Activated T-helper 1 cell treated with anti-CD3 and anti-CD28 coated beads, Interleukin-12 subunit alpha, Interleukin-12 subunit beta, Interleukin-2, Interleukin-4 antibody, amounts not matched to agents 30 ng/mL and 10 ng/mL and 1 ng/mL, durations not matched to agents 14 hours and 24 hours and 36 hours (primary cell): ENCODE results near the gene ANO3. TPM values are rescaled to one million over a fixed set of nuclear protein-coding genes. Genes with fewer than 3 reads are reported as not detected.

Experiments used
- DNase-seq: peaks from one replicate; pipeline ENCODE4 v3.0.0; 2021; ENCODE audit warnings: low spot score
- H3K27ac Mint-ChIP-seq: one replicate; pipeline ENCODE4 v1.8.0; 2021; ENCODE audit warnings: mild to moderate bottlenecking, mixed read lengths
- H3K27me3 Mint-ChIP-seq: one replicate; pipeline ENCODE4 v1.8.0; 2022; ENCODE audit warnings: mild to moderate bottlenecking, moderate library complexity, mixed read lengths; ENCODE audit not compliant: insufficient read depth
- H3K36me3 Mint-ChIP-seq: one replicate; pipeline ENCODE4 v1.8.0; 2021; ENCODE audit warnings: low read depth, mixed read lengths
- H3K4me1 Mint-ChIP-seq: one replicate; pipeline ENCODE4 v1.8.0; 2021; ENCODE audit warnings: low read depth, mixed read lengths
- H3K4me3 Mint-ChIP-seq: one replicate; pipeline ENCODE4 v1.8.0; 2021; ENCODE audit warnings: mild to moderate bottlenecking, moderate library complexity, mixed read lengths
- H3K9me3 Mint-ChIP-seq: one replicate; pipeline ENCODE4 v1.8.0; 2021; ENCODE audit warnings: mixed read lengths
- intact Hi-C: fragments of 100-400 bp; cut with micrococcal nuclease; formaldehyde crosslinking; loops from one replicate; pipeline ENCODE4 v1.15.1; 2024
- total RNA-seq: library from RNA; stranded (reverse); gene quantifications from 2 replicates; pipeline ENCODE4 v1.2.3, GENCODE V29; 2022

Gene ANO3
- total RNA-seq, 1 donor from 2014 or later = not detected

GRCh38 chr11:26537341-26537740 lies 205.4 kb downstream of the ANO3 start:
- H3K36me3 Mint-ChIP-seq = no peaks in the 10 kb centered on the region
- no peaks in the 10 kb centered on the region for H3K27me3 Mint-ChIP-seq
- H3K9me3 Mint-ChIP-seq = peaks cover 12% of the 10 kb centered on the region
- H3K4me3 Mint-ChIP-seq = no peak overlapping the region
- DNase-seq = no peak
- no peaks in the 10 kb centered on the region for H3K4me1 Mint-ChIP-seq
- no peak overlapping the region for H3K27ac Mint-ChIP-seq
- intact Hi-C loops = no loop called here

GRCh38 chr11:26539517-26539916 lies 207.6 kb downstream of the ANO3 start:
- Mint-ChIP-seq H3K36me3 (no peaks in the 10 kb centered on the region), H3K4me3 (no peak overlapping the region), H3K4me1 (no peaks in the 10 kb centered on the region), H3K27ac (no peak overlapping the region), H3K27me3 (no peaks in the 10 kb centered on the region), H3K9me3 (peaks cover 12% of the 10 kb centered on the region)
- intact Hi-C loops = no loop called here
- no peak for DNase-seq

GRCh38 chr11:26541870-26542269 lies 209.9 kb downstream of the ANO3 start:
- H3K9me3 Mint-ChIP-seq = peaks cover 12% of the 10 kb centered on the region
- H3K4me1 Mint-ChIP-seq = no peaks in the 10 kb centered on the region
- no peak overlapping the region for H3K27ac Mint-ChIP-seq
- no peaks in the 10 kb centered on the region for H3K27me3 Mint-ChIP-seq
- H3K4me3 Mint-ChIP-seq = no peak overlapping the region
- intact Hi-C loops = no loop called here
- no peaks in the 10 kb centered on the region for H3K36me3 Mint-ChIP-seq
- DNase-seq = no peak

GRCh38 chr11:26549176-26549575 lies 217.2 kb downstream of the ANO3 start:
- H3K9me3 Mint-ChIP-seq = no peaks in the 10 kb centered on the region
- no peak for DNase-seq
- intact Hi-C loops = no loop called here
- H3K4me1 Mint-ChIP-seq = no peaks in the 10 kb centered on the region
- H3K27me3 Mint-ChIP-seq = no peaks in the 10 kb centered on the region
- H3K27ac Mint-ChIP-seq = no peak overlapping the region
- H3K4me3 Mint-ChIP-seq = no peak overlapping the region
- H3K36me3 Mint-ChIP-seq = no peaks in the 10 kb centered on the region

- Mint-ChIP-seq H3K4me1 (no peaks in the 10 kb centered on the region), H3K4me3 (no peak overlapping the region), H3K9me3 (no peaks in the 10 kb centered on the region), H3K36me3 (no peaks in the 10 kb centered on the region), H3K27ac (no peak overlapping the region), H3K27me3 (no peaks in the 10 kb centered on the region)
- no peak for DNase-seq
- intact Hi-C loops = no loop called here
These were observed 218.1 kb downstream of the ANO3 start for GRCh38 chr11:26550022-26550421.

- H3K4me1 Mint-ChIP-seq = no peaks in the 10 kb centered on the region
- DNase-seq = no peak
- H3K27ac Mint-ChIP-seq = no peak overlapping the region
- no peaks in the 10 kb centered on the region for H3K27me3 Mint-ChIP-seq
- no peaks in the 10 kb centered on the region for H3K9me3 Mint-ChIP-seq
- no peak overlapping the region for H3K4me3 Mint-ChIP-seq
- H3K36me3 Mint-ChIP-seq = no peaks in the 10 kb centered on the region
- intact Hi-C loops = no loop called here
These were observed 219.4 kb downstream of the ANO3 start for GRCh38 chr11:26551186-26551801.

- intact Hi-C loops = no loop called here
- no peaks in the 10 kb centered on the region for H3K9me3 Mint-ChIP-seq
- no peak for DNase-seq
- no peak overlapping the region for H3K27ac Mint-ChIP-seq
- H3K4me1 Mint-ChIP-seq = no peaks in the 10 kb centered on the region
- H3K27me3 Mint-ChIP-seq = no peaks in the 10 kb centered on the region
- no peak overlapping the region for H3K4me3 Mint-ChIP-seq
- H3K36me3 Mint-ChIP-seq = no peaks in the 10 kb centered on the region
These were observed 221.3 kb downstream of the ANO3 start for GRCh38 chr11:26553182-26553581.

- Mint-ChIP-seq H3K9me3 (no peaks in the 10 kb centered on the region), H3K27me3 (no peaks in the 10 kb centered on the region), H3K27ac (no peak overlapping the region), H3K36me3 (no peaks in the 10 kb centered on the region), H3K4me3 (no peak overlapping the region), H3K4me1 (no peaks in the 10 kb centered on the region)
- intact Hi-C loops = no loop called here
- no peak for DNase-seq
These were observed 222.5 kb downstream of the ANO3 start for GRCh38 chr11:26554455-26554854.

GRCh38 chr11:26556582-26556981 lies 224.7 kb downstream of the ANO3 start:
- Mint-ChIP-seq H3K27me3 (no peaks in the 10 kb centered on the region), H3K36me3 (no peaks in the 10 kb centered on the region), H3K4me1 (no peaks in the 10 kb centered on the region), H3K9me3 (no peaks in the 10 kb centered on the region), H3K4me3 (no peak overlapping the region), H3K27ac (no peak overlapping the region)
- intact Hi-C loops = no loop called here
- no peak for DNase-seq

- Mint-ChIP-seq H3K27me3 (no peaks in the 10 kb centered on the region), H3K4me3 (no peak overlapping the region), H3K27ac (no peak overlapping the region), H3K4me1 (no peaks in the 10 kb centered on the region), H3K9me3 (no peaks in the 10 kb centered on the region), H3K36me3 (no peaks in the 10 kb centered on the region)
- DNase-seq = no peak
- intact Hi-C loops = no loop called here
These were observed 225.7 kb downstream of the ANO3 start for GRCh38 chr11:26557666-26558065.

GRCh38 chr11:26558190-26558589 lies 226.3 kb downstream of the ANO3 start:
- no peaks in the 10 kb centered on the region for H3K4me1 Mint-ChIP-seq
- DNase-seq = no peak
- no peak overlapping the region for H3K4me3 Mint-ChIP-seq
- no peaks in the 10 kb centered on the region for H3K36me3 Mint-ChIP-seq
- no peak overlapping the region for H3K27ac Mint-ChIP-seq
- intact Hi-C loops = no loop called here
- H3K27me3 Mint-ChIP-seq = no peaks in the 10 kb centered on the region
- no peaks in the 10 kb centered on the region for H3K9me3 Mint-ChIP-seq

- Mint-ChIP-seq H3K27me3 (no peaks in the 10 kb centered on the region), H3K4me3 (no peak overlapping the region), H3K9me3 (no peaks in the 10 kb centered on the region), H3K27ac (no peak overlapping the region), H3K4me1 (no peaks in the 10 kb centered on the region), H3K36me3 (no peaks in the 10 kb centered on the region)
- intact Hi-C loops = no loop called here
- DNase-seq = no peak
These were observed 237.7 kb downstream of the ANO3 start for GRCh38 chr11:26569646-26570045.

GRCh38 chr11:26571861-26572654 lies 240.1 kb downstream of the ANO3 start, which contains the start of gene MUC15:
Gene MUC15, minus strand, starts transcription at chr11:26572263. Its CDS starts 5,169 bp downstream, at chr11:26567094.
- Mint-ChIP-seq H3K27ac (no peak within 1 kb of the TSS), H3K9me3 (no peaks in the 10 kb centered on the region), H3K4me1 (no peaks in the 10 kb centered on the region), H3K27me3 (no peaks in the 10 kb centered on the region), H3K36me3 (no peaks in the 10 kb centered on the region), H3K4me3 (no peak within 1 kb of the TSS)
- intact Hi-C loops = no loop called here
- no peak for DNase-seq
